ENCODE data around the gene SMIM24.
A peak's percentile ranks its signal among the peaks of the same experiment; 100 is the strongest.

SMIM24 gene

GRCh38 chr19:3517638-3518037, 37.3 kb upstream of the SMIM24 start:
- Histone ChIP-seq H3F3A (ENCODE audit: control insufficient read depth, insufficient read depth) (peaks cover 10% of the 10 kb centered on the region), H3K4me3 (ENCODE audit: low read length) (no peak overlapping the region), H3K36me3 (ENCODE audit: control insufficient read depth, low read length) (peaks cover 19% of the 10 kb centered on the region; the same call in 1 of the 2 replicates), H3K9me3 (ENCODE audit: control insufficient read depth, insufficient read depth, low read length) (no peaks in the 10 kb centered on the region), H3K4me1 (ENCODE audit: control insufficient read depth, low read length) (peaks cover 28% of the 10 kb centered on the region), H3K27ac (ENCODE audit: low read depth, low read length) (no peak overlapping the region), H3K79me2 (ENCODE audit: control insufficient read depth, low read length) (peaks cover 88% of the 10 kb centered on the region), H3K27me3 (ENCODE audit: control insufficient read depth, low read length) (no peaks in the 10 kb centered on the region), H3K9me2 (replicated peaks; ENCODE audit: control insufficient read depth, low read length) (no peaks in the 10 kb centered on the region), H3K4me2 (ENCODE audit: low read length) (no peak overlapping the region), H4K20me1 (ENCODE audit: control insufficient read depth, insufficient read depth, low read depth, low read length) (peaks cover 21% of the 10 kb centered on the region)
- TF ChIP-seq EZH2phosphoT487 (IDR thresholded peaks at IDR 0.05; ENCODE audit: borderline replicate concordance, low read length) = no peak
- TF ChIP-seq, protein P1, sequence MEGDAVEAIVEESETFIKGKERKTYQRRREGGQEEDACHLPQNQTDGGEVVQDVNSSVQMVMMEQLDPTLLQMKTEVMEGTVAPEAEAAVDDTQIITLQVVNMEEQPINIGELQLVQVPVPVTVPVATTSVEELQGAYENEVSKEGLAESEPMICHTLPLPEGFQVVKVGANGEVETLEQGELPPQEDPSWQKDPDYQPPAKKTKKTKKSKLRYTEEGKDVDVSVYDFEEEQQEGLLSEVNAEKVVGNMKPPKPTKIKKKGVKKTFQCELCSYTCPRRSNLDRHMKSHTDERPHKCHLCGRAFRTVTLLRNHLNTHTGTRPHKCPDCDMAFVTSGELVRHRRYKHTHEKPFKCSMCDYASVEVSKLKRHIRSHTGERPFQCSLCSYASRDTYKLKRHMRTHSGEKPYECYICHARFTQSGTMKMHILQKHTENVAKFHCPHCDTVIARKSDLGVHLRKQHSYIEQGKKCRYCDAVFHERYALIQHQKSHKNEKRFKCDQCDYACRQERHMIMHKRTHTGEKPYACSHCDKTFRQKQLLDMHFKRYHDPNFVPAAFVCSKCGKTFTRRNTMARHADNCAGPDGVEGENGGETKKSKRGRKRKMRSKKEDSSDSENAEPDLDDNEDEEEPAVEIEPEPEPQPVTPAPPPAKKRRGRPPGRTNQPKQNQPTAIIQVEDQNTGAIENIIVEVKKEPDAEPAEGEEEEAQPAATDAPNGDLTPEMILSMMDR (IDR thresholded peaks at IDR 0.05; ENCODE audit: low read depth, low read length, poor library complexity, severe bottlenecking) = no peak

DNA sequence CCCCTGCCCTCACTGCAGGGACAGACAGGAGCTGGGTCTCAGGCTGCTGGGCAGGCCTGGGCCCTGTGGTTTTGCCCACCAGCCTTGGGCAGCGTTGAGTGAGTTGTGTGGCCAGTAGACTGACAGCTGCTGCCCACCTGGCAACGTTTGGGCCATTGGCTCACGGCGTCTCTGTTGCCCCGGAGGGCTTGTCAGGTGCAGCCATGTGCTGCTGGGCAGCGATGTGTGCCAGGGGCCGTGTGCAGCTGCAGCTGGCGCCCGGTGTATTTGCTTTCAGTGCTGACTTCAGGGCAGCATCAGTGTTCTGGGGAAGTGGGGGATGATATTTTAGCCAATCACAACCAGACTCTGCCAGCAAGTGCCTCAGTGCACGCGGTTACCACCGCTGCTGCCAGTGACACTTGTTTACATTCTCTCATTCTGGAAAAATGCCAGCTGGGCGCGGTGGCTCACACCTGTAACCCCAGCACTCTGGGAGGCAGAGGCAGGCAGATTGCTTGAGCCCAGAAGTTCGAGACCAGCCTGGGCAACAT, 36.4 kb upstream of the SMIM24 start:
- H3K27me3 ChIP-seq (ENCODE audit: control insufficient read depth, low read length) = no peaks in the 10 kb centered on the region
- peaks cover 10% of the 10 kb centered on the region for H3F3A ChIP-seq (ENCODE audit: control insufficient read depth, insufficient read depth)
- peaks cover 89% of the 10 kb centered on the region for H3K79me2 ChIP-seq (ENCODE audit: control insufficient read depth, low read length)
- H4K20me1 ChIP-seq (ENCODE audit: control insufficient read depth, insufficient read depth, low read depth, low read length) = peaks cover 21% of the 10 kb centered on the region
- H3K27ac ChIP-seq (ENCODE audit: low read depth, low read length) = peak overlapping the region; percentile 51
- peaks cover 28% of the 10 kb centered on the region for H3K4me1 ChIP-seq (ENCODE audit: control insufficient read depth, low read length)
- TF ChIP-seq, protein P1 (IDR thresholded peaks at IDR 0.05; ENCODE audit: low read depth, low read length, poor library complexity, severe bottlenecking) = no peak
- TF ChIP-seq EZH2phosphoT487 (IDR thresholded peaks at IDR 0.05; ENCODE audit: borderline replicate concordance, low read length) = no peak
- peak overlapping the region; percentile 37 for H3K4me3 ChIP-seq (ENCODE audit: low read length)
- peak overlapping the region; percentile 62 for H3K4me2 ChIP-seq (ENCODE audit: low read length)
- H3K9me3 ChIP-seq (ENCODE audit: control insufficient read depth, insufficient read depth, low read length) = no peaks in the 10 kb centered on the region
- H3K9me2 ChIP-seq (replicated peaks; ENCODE audit: control insufficient read depth, low read length) = no peaks in the 10 kb centered on the region
- H3K36me3 ChIP-seq (ENCODE audit: control insufficient read depth, low read length) = peaks cover 16% of the 10 kb centered on the region; the same call in 1 of the 2 replicates

- H3K9me2 ChIP-seq (replicated peaks; ENCODE audit: control insufficient read depth, low read length) = no peaks in the 10 kb centered on the region
- no peaks in the 10 kb centered on the region for H3K27me3 ChIP-seq (ENCODE audit: control insufficient read depth, low read length)
- H4K20me1 ChIP-seq (ENCODE audit: control insufficient read depth, insufficient read depth, low read depth, low read length) = peaks cover 19% of the 10 kb centered on the region
- H3K9me3 ChIP-seq (ENCODE audit: control insufficient read depth, insufficient read depth, low read length) = no peaks in the 10 kb centered on the region
- H3K79me2 ChIP-seq (ENCODE audit: control insufficient read depth, low read length) = peaks cover 91% of the 10 kb centered on the region
- peak overlapping the region; percentile 37; the same call in 1 of the 2 replicates for H3K4me3 ChIP-seq (ENCODE audit: low read length)
- H3K4me1 ChIP-seq (ENCODE audit: control insufficient read depth, low read length) = peaks cover 28% of the 10 kb centered on the region
- H3F3A ChIP-seq (ENCODE audit: control insufficient read depth, insufficient read depth) = peaks cover 10% of the 10 kb centered on the region
- H3K27ac ChIP-seq (ENCODE audit: low read depth, low read length) = peak overlapping the region; percentile 51
- H3K36me3 ChIP-seq (ENCODE audit: control insufficient read depth, low read length) = peaks cover 14% of the 10 kb centered on the region
- peak overlapping the region; percentile 62 for H3K4me2 ChIP-seq (ENCODE audit: low read length)
- no peak for TF ChIP-seq EZH2phosphoT487 (IDR thresholded peaks at IDR 0.05; ENCODE audit: borderline replicate concordance, low read length)
- TF ChIP-seq, protein P1 (IDR thresholded peaks at IDR 0.05; ENCODE audit: low read depth, low read length, poor library complexity, severe bottlenecking) = no peak
Observed at GRCh38 chr19:3515891-3516422, 35.6 kb upstream of the SMIM24 start.

All from DOHH2 (cell line).